Keratinocyte (primary cell): Measurements from ENCODE around the gene MRPS15. TPM values are rescaled to one million over a fixed set of nuclear protein-coding genes. Genes with fewer than 3 reads are reported as not detected.

ENCODE experiments used
- DNase-seq: peaks from one replicate; pipeline ENCODE4 v3.0.0-alpha.2; 2011; ENCODE audit warnings: low read depth, missing footprints, low spot score
- FAIRE-seq: peaks from 2 replicates; lab custom pipeline; 2011; peaks lifted over from hg19 to GRCh38; lab: Jason Lieb, UNC
- H2AFZ ChIP-seq: 2 replicates; pipeline ENCODE4 v1.6.0; 2012; ENCODE audit warnings: low read length, control low read depth, inconsistent platforms; ENCODE audit not compliant: control insufficient read depth
- H3K27ac ChIP-seq: 2 replicates; pipeline ENCODE4 v1.5.1; 2011; ENCODE audit warnings: low read length; ENCODE audit not compliant: control insufficient read depth, insufficient read depth
- H3K27me3 ChIP-seq: 3 replicates; pipeline ENCODE4 v1.6.0; 2011; ENCODE audit warnings: low read length; ENCODE audit not compliant: control insufficient read depth, insufficient read depth; ENCODE audit errors: extremely low read depth
- H3K36me3 ChIP-seq, 2 experiments: 2 replicates in 1 of 2; 3 replicates in 1 of 2; pipeline ENCODE4 v1.5.1; 2011; ENCODE audit warnings: low read length in 2 of 2, mild to moderate bottlenecking in 1 of 2; ENCODE audit not compliant: control insufficient read depth in 2 of 2, insufficient read depth in 2 of 2; ENCODE audit errors: extremely low read depth in 1 of 2
- H3K4me1 ChIP-seq: 3 replicates; pipeline ENCODE4 v1.5.1; 2011; ENCODE audit warnings: low read length; ENCODE audit not compliant: control insufficient read depth, insufficient read depth; ENCODE audit errors: extremely low read depth
- H3K4me2 ChIP-seq: 3 replicates; pipeline ENCODE4 v1.6.0; 2011; ENCODE audit warnings: low read depth, low read length; ENCODE audit not compliant: control insufficient read depth, insufficient read depth; ENCODE audit errors: extremely low read depth
- H3K4me3 ChIP-seq, 3 experiments: fragments of 200-600 bp in 1 of 3; sonication (generic) in 1 of 3; 2 replicates in 2 of 3; 3 replicates in 1 of 3; pipeline ENCODE4 v1.5.1; 2011 to 2016; ENCODE audit warnings: low read length in 3 of 3, mild to moderate bottlenecking in 3 of 3, control low read depth in 2 of 3, inconsistent platforms in 1 of 3, low read depth in 1 of 3, mixed read lengths in 1 of 3, mixed run types in 1 of 3, moderate library complexity in 1 of 3; ENCODE audit not compliant: control insufficient read depth in 2 of 3, insufficient read depth in 2 of 3; ENCODE audit errors: extremely low read depth in 1 of 3
- H3K79me2 ChIP-seq: 2 replicates; pipeline ENCODE4 v1.6.0; 2012; ENCODE audit warnings: low read length; ENCODE audit not compliant: control insufficient read depth, insufficient read depth
- H3K9ac ChIP-seq: 3 replicates; pipeline ENCODE4 v1.6.0; 2011; ENCODE audit warnings: low read length; ENCODE audit not compliant: control insufficient read depth, insufficient read depth; ENCODE audit errors: extremely low read depth
- H3K9me1 ChIP-seq: 3 replicates; pipeline ENCODE4 v1.6.0; 2011; ENCODE audit warnings: low read length; ENCODE audit not compliant: control insufficient read depth, insufficient read depth; ENCODE audit errors: extremely low read depth
- H3K9me3 ChIP-seq: 2 replicates; pipeline ENCODE4 v1.5.1; 2012; ENCODE audit warnings: low read depth, low read length; ENCODE audit not compliant: control insufficient read depth
- H4K20me1 ChIP-seq: 3 replicates; pipeline ENCODE4 v1.6.0; 2011; ENCODE audit warnings: low read length; ENCODE audit not compliant: control insufficient read depth, insufficient read depth; ENCODE audit errors: extremely low read depth
- EZH2 ChIP-seq: IDR thresholded peaks from one replicate; pipeline ENCODE4 v1.6.1; 2012; ENCODE audit warnings: inconsistent platforms, mild to moderate bottlenecking, low read length, moderate library complexity
- dilution Hi-C: fragments of 300-500 bp; cut with MboI; formaldehyde crosslinking; loops from one replicate; pipeline ENCODE4 v1.7.0; 2020; ENCODE audit warnings: low sequenced_read_pairs; ENCODE audit not compliant: extremely low pct_ligation_motif_present
- polyA plus RNA-seq, 5 experiments: library from polyadenylated mRNA; depleted of rRNA in 3 of 5; stranded (reverse) in 3 of 5; stranded (forward) in 1 of 5; unstranded in 1 of 5; fragments of >200 nt; gene quantifications; 1 replicate in 1 of 5; 2 replicates in 3 of 5; 3 replicates in 1 of 5; pipeline versions ENCODE4 v1.2.1 to v1.2.3, GENCODE V29; 2011 to 2012; ENCODE audit warnings: missing spikeins in 2 of 5, low read depth in 1 of 5, low replicate concordance in 1 of 5
- TF ChIP-seq, protein P1 (sequence below), 3 experiments: IDR thresholded peaks in 1 of 3; conservative IDR thresholded peaks in 1 of 3; optimal IDR thresholded peaks in 1 of 3; 2 replicates in 2 of 3; 3 replicates in 1 of 3; pipeline versions ENCODE3 to v1.5.1; 2011; ENCODE audit warnings: low read length in 3 of 3, mild to moderate bottlenecking in 3 of 3, moderate library complexity in 2 of 3, control low read depth in 1 of 3, inconsistent platforms in 1 of 3; ENCODE audit not compliant: insufficient read depth in 2 of 3; ENCODE audit errors: extremely low read depth in 1 of 3

Gene MRPS15
- polyA plus RNA-seq, 1 donor (not counting 4 experiments of a cell fraction or from before 2014, with no cell fraction given) = 130 TPM

DNA sequence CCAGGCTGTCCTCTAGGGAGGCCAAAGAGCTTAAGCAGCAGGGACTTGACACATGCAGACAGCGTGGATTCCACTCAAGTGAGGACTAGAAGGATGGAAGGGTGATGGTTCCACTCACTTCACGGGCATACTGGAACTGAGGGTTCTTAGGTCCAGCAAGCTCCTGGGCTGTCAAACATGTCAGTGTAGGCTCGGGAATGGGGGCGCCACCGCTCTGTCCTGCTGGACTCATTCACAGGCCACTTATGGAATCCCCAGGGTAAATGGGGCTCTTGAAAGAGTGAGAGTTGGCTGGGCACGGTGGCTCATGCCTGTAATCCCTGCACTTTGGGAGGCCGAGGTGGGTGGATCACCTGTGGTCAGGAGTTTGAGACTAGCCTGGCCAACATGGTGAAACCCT lies 46.2 kb upstream of the MRPS15 start:
- Histone ChIP-seq H2AFZ (no peak overlapping the region), H3K27me3 (no peaks in the 10 kb centered on the region), H3K27ac (no peak overlapping the region), H3K9me1 (no peaks in the 10 kb centered on the region), H3K9me3 (no peaks in the 10 kb centered on the region), H3K4me2 (no peak overlapping the region), H3K9ac (no peak overlapping the region), H4K20me1 (no peaks in the 10 kb centered on the region), H3K36me3 (no peaks in the 10 kb centered on the region), H3K79me2 (no peaks in the 10 kb centered on the region), H3K4me3 (no peak overlapping the region), H3K4me1 (peaks cover 8% of the 10 kb centered on the region)
- dilution Hi-C loops = no loop called here
- FAIRE-seq (no peak), DNase-seq (no peak)
- no peak for TF ChIP-seq EZH2
- TF ChIP-seq, protein P1, sequence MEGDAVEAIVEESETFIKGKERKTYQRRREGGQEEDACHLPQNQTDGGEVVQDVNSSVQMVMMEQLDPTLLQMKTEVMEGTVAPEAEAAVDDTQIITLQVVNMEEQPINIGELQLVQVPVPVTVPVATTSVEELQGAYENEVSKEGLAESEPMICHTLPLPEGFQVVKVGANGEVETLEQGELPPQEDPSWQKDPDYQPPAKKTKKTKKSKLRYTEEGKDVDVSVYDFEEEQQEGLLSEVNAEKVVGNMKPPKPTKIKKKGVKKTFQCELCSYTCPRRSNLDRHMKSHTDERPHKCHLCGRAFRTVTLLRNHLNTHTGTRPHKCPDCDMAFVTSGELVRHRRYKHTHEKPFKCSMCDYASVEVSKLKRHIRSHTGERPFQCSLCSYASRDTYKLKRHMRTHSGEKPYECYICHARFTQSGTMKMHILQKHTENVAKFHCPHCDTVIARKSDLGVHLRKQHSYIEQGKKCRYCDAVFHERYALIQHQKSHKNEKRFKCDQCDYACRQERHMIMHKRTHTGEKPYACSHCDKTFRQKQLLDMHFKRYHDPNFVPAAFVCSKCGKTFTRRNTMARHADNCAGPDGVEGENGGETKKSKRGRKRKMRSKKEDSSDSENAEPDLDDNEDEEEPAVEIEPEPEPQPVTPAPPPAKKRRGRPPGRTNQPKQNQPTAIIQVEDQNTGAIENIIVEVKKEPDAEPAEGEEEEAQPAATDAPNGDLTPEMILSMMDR (optimal IDR thresholded peaks at IDR 0.05 in 1 of 3, IDR thresholded peaks at IDR 0.05 in 1 of 3, conservative IDR thresholded peaks at IDR 0.05 in 1 of 3; ENCODE audit: extremely low read depth in 1 of 3, insufficient read depth in 2 of 3, low read length in 3 of 3) = no peak

DNA sequence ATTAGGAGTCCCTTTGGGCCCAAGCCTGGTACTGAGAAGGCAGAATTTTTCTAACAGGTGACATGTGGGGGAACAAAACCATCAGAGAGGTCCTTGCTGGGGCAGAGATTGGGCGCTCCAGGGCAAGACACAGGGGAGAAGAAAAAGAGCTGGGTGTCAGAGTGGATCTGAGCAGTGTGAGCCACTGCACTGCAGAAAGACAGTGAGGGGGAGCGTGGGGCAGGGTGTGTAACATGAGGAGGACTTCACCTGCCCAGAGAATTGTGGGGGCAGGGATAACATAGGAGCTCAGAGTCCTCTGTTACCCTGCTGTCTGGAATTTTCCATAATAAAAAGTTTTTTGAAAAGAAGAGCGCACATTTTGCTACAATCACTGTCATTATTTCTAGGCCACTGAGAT lies 44.1 kb upstream of the MRPS15 start:
- FAIRE-seq (no peak), DNase-seq (no peak)
- H2AFZ ChIP-seq = no peak overlapping the region
- H3K4me1 ChIP-seq = peaks cover 8% of the 10 kb centered on the region
- dilution Hi-C loops = no loop called here
- no peaks in the 10 kb centered on the region for H3K36me3 ChIP-seq
- no peak overlapping the region for H3K4me2 ChIP-seq
- no peaks in the 10 kb centered on the region for H4K20me1 ChIP-seq
- H3K9me3 ChIP-seq = no peaks in the 10 kb centered on the region
- no peak overlapping the region for H3K9ac ChIP-seq
- no peak overlapping the region for H3K4me3 ChIP-seq
- H3K27me3 ChIP-seq = no peaks in the 10 kb centered on the region
- no peaks in the 10 kb centered on the region for H3K79me2 ChIP-seq
- TF ChIP-seq, protein P1 (optimal IDR thresholded peaks at IDR 0.05 in 1 of 3, IDR thresholded peaks at IDR 0.05 in 1 of 3, conservative IDR thresholded peaks at IDR 0.05 in 1 of 3; ENCODE audit: extremely low read depth in 1 of 3, insufficient read depth in 2 of 3, low read length in 3 of 3) = no peak
- no peak for TF ChIP-seq EZH2
- no peak overlapping the region for H3K27ac ChIP-seq
- no peaks in the 10 kb centered on the region for H3K9me1 ChIP-seq
